H1 (cell line): ENCODE data around the gene KXD1. TPM values are rescaled to one million over a fixed set of nuclear protein-coding genes. Genes with fewer than 3 reads are reported as not detected.

Experiments used
- HDAC2 ChIP-seq, 2 experiments: fragments of 300-600 bp in 1 of 2; sonication (generic) in 1 of 2; IDR thresholded peaks; 2 replicates each; pipeline ENCODE4 v1.6.1; 2011 to 2012; ENCODE audit warnings: low read depth in 2 of 2, low read length in 2 of 2, mild to moderate bottlenecking in 2 of 2, moderate library complexity in 2 of 2, borderline replicate concordance in 1 of 2, inconsistent platforms in 1 of 2
- JUN ChIP-seq: IDR thresholded peaks from 2 replicates; pipeline ENCODE4 v1.6.1; 2011; ENCODE audit warnings: low read depth, mild to moderate bottlenecking, improper control_type of control experiment, low read length
- SAP30 ChIP-seq: fragments of 300-600 bp; sonication (generic); IDR thresholded peaks from 2 replicates; pipeline ENCODE4 v1.7.1; 2012; ENCODE audit warnings: low read length, moderate library complexity, mild to moderate bottlenecking, inconsistent platforms; ENCODE audit not compliant: insufficient read depth, insufficient replicate concordance
- polyA plus RNA-seq, 7 experiments: library from polyadenylated mRNA; depleted of rRNA in 3 of 7; stranded (reverse) in 5 of 7; unstranded in 2 of 7; fragments of >200 nt in 5 of 7; fragments of 200-250 nt in 2 of 7; gene quantifications; 1 replicate in 5 of 7; 2 replicates in 1 of 7; 4 replicates in 1 of 7; pipeline versions ENCODE4 v1.2.1 to v1.2.3, GENCODE V29; 2011 to 2013; ENCODE audit warnings: missing spikeins in 2 of 7, mixed read lengths in 2 of 7
- total RNA-seq: library from RNA; stranded (reverse); fragmentation: NEBNext Ultra II Directional; extraction: Animal tissue kit (Norgen Biotek cat#: 25700); gene quantifications from 2 replicates; pipeline ENCODE4 v1.2.1, GENCODE V29; 2021
- TF ChIP-seq, protein P1 (sequence below): fragments of 300-600 bp; sonication (generic); IDR thresholded peaks from 2 replicates; pipeline ENCODE4 v1.7.1; 2012; ENCODE audit warnings: low read length, moderate library complexity, mild to moderate bottlenecking, inconsistent platforms; ENCODE audit not compliant: insufficient replicate concordance

The KXD1 gene
- total and polyA plus RNA-seq, 2 of the 8 experiments (the other 6 are each of a cell fraction or from before 2014, with no cell fraction given), result 115 to 267 TPM

DNA sequence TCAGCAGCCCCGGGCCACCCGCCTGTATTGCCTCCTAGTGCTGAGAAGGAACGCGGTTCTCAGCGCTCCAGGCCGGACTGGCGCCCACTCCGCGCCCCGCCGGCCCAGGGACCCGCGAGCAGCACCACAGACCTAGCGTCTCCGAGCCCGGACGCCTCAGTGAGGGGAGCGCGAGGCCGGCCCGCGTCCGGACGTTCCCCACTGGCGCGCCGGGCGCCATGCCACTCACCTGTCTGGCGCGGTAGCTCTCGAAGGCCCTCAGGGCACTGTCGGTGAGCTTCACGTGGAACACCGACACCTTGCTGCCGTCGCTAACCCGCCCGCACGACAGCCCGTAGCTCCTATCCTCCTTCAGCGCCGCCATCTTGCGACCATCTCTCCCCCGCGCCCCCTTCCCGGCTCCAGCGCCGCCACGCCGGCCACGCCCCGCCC, 36.0 kb upstream of the KXD1 start, which contains the start of gene ELL (continued):
- TF ChIP-seq, protein P1, sequence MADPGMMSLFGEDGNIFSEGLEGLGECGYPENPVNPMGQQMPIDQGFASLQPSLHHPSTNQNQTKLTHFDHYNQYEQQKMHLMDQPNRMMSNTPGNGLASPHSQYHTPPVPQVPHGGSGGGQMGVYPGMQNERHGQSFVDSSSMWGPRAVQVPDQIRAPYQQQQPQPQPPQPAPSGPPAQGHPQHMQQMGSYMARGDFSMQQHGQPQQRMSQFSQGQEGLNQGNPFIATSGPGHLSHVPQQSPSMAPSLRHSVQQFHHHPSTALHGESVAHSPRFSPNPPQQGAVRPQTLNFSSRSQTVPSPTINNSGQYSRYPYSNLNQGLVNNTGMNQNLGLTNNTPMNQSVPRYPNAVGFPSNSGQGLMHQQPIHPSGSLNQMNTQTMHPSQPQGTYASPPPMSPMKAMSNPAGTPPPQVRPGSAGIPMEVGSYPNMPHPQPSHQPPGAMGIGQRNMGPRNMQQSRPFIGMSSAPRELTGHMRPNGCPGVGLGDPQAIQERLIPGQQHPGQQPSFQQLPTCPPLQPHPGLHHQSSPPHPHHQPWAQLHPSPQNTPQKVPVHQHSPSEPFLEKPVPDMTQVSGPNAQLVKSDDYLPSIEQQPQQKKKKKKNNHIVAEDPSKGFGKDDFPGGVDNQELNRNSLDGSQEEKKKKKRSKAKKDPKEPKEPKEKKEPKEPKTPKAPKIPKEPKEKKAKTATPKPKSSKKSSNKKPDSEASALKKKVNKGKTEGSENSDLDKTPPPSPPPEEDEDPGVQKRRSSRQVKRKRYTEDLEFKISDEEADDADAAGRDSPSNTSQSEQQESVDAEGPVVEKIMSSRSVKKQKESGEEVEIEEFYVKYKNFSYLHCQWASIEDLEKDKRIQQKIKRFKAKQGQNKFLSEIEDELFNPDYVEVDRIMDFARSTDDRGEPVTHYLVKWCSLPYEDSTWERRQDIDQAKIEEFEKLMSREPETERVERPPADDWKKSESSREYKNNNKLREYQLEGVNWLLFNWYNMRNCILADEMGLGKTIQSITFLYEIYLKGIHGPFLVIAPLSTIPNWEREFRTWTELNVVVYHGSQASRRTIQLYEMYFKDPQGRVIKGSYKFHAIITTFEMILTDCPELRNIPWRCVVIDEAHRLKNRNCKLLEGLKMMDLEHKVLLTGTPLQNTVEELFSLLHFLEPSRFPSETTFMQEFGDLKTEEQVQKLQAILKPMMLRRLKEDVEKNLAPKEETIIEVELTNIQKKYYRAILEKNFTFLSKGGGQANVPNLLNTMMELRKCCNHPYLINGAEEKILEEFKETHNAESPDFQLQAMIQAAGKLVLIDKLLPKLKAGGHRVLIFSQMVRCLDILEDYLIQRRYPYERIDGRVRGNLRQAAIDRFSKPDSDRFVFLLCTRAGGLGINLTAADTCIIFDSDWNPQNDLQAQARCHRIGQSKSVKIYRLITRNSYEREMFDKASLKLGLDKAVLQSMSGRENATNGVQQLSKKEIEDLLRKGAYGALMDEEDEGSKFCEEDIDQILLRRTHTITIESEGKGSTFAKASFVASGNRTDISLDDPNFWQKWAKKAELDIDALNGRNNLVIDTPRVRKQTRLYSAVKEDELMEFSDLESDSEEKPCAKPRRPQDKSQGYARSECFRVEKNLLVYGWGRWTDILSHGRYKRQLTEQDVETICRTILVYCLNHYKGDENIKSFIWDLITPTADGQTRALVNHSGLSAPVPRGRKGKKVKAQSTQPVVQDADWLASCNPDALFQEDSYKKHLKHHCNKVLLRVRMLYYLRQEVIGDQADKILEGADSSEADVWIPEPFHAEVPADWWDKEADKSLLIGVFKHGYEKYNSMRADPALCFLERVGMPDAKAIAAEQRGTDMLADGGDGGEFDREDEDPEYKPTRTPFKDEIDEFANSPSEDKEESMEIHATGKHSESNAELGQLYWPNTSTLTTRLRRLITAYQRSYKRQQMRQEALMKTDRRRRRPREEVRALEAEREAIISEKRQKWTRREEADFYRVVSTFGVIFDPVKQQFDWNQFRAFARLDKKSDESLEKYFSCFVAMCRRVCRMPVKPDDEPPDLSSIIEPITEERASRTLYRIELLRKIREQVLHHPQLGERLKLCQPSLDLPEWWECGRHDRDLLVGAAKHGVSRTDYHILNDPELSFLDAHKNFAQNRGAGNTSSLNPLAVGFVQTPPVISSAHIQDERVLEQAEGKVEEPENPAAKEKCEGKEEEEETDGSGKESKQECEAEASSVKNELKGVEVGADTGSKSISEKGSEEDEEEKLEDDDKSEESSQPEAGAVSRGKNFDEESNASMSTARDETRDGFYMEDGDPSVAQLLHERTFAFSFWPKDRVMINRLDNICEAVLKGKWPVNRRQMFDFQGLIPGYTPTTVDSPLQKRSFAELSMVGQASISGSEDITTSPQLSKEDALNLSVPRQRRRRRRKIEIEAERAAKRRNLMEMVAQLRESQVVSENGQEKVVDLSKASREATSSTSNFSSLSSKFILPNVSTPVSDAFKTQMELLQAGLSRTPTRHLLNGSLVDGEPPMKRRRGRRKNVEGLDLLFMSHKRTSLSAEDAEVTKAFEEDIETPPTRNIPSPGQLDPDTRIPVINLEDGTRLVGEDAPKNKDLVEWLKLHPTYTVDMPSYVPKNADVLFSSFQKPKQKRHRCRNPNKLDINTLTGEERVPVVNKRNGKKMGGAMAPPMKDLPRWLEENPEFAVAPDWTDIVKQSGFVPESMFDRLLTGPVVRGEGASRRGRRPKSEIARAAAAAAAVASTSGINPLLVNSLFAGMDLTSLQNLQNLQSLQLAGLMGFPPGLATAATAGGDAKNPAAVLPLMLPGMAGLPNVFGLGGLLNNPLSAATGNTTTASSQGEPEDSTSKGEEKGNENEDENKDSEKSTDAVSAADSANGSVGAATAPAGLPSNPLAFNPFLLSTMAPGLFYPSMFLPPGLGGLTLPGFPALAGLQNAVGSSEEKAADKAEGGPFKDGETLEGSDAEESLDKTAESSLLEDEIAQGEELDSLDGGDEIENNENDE, result no peak
- TF ChIP-seq SAP30, result no peak
- TF ChIP-seq HDAC2 (IDR thresholded peaks at IDR 0.05; ENCODE audit: borderline replicate concordance in 1 of 2, low read depth in 2 of 2, low read length in 2 of 2), result no peak; a peak in 1 of 4 replicates
- TF ChIP-seq JUN, result no peak
